Measurements from ENCODE around the gene STAMBP.
"Not testable (repeated sequence)": the region's sequence is repeated elsewhere in the genome, so short reads cannot be mapped to it uniquely, and the experiment has no call there.

STAMBP gene

DNA sequence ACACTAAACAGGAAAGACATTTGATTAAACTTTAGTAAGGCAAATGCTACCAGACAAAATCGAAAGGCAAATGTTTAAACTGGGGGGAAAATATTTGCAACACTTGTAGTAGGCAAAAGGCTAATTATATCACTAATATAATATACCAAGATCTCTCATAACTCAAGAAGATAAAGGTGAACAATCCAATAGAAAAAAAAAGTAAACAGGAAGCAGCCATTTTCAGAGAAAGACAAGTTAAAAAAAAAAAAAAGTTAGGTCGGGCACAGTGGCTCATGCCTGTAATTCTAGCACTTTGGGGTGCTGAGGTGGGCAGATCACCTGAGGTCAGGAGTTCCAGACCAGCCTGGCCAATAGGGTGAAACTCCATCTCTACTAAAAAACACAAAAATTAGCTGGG is 59.6 kb downstream of the STAMBP start:
- no peak for DNase-seq

DNA sequence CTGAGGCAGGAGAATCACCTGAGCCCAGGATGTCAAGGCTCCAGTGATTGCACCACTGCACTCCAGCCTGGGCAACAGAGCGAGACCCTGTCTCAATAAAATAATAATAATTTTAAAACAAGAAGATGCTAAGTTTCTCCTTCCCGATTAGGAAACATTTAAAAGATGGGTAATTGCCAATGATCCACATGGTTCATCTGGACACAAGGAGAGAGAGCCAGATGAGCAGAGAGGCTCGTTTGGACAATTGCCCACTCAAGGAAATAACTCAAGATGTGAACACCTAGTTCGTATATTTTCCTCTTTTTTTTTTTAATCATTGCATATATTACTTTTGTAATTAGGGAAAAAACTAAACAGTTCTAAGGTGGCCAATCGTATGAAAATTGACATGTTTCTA is 60.4 kb downstream of the STAMBP start:
- DNase-seq: no peak

DNA sequence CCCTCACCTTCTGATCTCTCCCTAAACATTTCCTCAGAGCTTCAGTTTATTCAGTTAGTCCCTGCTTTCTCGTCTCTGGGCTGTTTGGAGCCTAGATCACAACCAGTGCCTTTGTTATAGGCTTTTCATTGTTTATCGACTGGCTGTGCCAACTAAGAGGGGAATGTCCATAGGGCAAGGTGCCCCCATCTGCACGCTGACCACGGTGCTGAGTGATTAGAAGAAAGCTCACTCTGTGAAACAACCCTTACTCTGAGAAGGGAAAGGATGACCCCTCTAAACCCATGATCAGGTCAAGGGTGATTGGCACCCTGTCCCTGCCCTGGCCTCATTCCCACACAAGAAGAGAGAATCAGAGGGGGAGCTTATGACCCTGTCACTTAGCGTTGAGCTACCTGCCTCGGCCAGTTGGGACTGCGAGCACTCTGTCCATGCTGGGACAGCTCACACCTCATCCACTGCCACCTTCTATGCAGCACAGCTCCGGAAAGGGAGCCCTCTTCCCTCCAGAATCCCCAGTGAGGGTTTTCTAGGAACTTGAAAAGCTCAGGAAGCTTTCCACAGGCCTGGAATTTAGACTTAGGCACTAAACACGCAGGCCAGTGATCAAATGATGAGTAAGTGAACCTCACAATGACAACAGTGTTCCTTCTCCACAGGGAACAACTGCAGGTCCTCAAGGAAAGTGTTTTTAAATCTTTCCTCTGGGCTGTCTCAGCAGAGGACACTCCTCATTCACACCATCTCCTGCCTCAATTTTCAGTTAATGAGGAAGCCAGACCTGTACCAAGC is 61.7 kb downstream of the STAMBP start:
- no peak for DNase-seq

DNA sequence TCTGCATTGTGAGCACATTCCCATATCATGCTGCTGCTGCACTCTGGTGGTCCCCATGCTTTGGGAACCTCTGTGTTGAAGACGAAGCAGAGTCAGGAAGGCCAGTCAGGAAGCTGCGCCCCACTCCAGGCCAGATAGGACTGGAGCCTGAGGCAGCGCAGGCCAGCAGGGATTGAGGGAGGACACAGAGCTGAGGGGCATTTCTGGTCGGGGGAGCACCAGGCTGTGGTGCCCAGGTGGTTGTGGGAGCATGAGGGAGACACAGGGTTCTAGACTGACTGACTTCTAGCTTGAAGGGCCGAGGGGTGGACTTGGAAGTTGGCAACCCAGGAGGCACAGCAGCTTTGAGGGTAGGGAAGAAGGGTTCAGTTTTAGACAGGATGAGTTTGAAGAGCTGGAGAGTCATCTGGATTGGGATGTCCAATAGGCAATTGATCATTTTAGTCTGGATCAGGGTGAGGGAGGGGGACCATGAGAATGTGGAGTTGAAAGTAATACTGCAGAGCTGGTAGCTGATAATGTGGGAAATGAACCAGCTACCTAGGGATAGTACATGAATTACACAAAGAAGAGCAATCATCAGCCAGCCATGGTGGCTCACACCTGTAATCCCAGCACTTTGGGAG is 62.6 kb downstream of the STAMBP start:
- DNase-seq: no peak

DNA sequence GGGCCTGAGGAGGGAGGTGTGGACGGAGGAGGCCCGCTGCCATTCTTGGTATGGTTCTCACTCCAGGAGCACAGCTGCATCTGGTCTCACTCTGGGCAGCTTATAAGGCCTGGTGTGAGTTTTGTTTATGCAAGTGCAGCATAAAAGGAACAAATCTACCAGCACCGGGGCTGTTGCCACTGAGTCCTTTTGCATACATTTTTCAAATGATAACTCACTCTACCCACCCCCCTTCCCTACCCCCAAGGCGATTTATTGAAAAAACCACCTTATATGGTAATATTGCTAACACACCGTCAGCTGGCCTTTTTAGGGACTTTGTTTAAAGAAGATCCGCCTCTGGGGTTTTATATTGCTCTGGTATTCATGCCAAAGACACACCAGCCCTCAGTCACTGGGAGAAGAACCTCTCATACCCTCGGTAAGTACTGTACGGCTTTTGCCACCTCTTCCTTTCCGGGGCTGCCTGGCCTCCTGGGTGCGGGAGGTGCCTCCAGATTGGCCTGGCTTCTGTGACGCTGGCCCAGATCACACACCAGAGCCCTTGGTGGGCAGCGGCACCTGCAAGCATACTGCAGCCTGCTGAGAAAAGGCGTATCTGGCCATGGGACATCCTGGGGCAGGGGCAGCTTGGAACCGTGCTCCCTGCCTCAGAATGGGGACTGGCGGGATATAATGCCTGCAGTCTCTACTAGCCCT is 64.0 kb downstream of the STAMBP start, which contains the start of gene ACTG2:
Gene ACTG2 (plus strand): TSS at position 378 of the 699 bp plus-strand sequence. CDS start 8,304 bp downstream, outside the sequence.
- no peak for DNase-seq

DNA sequence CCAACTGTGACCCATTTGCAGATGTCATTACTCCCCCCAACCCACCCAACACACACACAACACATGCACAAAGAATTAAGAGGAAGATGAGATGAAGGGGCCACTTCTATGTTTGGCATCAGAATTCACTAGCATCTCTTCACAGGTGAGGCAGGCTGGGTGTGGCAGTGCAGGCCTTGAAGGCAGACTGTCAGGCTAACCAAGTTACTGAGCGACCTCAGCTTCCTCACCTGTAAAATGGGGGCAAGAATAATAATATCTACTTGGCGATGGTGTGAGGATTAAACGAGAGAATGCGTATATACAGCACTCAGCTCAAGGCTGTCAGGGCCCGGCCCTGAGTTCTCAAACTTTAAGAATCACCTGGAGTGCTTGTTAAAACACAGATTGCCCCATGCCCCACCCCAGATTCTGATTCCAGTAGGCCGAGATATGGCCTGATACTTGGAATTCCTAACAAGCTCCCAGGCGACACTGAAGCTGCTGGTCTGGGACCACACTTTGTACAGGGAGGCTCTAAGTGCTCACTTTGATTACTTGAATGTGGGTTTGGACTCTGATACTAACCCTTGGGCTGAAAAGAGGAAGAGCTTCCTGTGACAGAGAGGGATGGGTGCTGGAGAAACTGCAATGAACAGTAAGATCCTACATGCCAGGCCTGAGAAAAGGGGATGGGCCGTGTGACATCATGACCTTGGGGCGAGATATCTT is 65.2 kb downstream of the STAMBP start:
- no peak for DNase-seq

DNA sequence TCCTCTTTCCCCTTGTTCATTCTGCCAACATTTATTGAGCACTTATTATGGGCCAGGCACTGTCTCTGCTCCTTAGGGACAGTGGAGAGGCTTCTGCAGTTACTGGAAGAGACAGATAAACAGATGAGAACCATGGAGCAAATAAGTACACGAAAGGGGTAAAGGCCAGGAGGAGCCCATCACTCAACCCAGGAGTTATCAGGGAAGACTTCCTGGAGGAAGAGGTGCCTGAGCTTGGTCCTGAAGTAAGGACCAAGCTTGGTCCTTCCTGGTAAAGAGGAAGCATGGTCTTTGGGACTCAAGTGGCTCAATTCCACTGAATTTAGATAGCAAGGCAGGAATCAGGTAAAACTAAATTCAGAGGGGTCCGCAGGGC is 65.7 kb downstream of the STAMBP start:
- DNase-seq: no peak

DNA sequence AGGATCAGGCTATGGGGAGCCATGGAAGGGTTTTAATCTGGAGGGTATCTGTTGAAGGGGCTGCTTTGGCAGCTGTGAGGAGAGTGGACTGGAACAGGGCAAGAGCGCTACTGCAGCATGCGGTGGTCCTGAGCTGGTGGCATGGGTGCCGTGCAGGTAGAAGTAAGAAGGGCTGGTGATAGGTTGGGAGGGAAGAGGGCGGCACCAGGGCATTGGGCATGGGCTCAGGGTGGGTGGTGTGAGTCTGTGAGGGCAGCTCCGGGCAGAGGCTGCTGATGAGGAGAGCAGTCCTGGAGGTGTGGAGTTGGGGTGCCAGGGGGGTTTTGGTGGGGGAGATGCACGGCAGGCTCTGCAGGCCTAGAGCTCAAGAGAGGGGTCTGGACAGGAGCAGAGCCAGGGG is 66.1 kb downstream of the STAMBP start:
- no peak for DNase-seq

DNA sequence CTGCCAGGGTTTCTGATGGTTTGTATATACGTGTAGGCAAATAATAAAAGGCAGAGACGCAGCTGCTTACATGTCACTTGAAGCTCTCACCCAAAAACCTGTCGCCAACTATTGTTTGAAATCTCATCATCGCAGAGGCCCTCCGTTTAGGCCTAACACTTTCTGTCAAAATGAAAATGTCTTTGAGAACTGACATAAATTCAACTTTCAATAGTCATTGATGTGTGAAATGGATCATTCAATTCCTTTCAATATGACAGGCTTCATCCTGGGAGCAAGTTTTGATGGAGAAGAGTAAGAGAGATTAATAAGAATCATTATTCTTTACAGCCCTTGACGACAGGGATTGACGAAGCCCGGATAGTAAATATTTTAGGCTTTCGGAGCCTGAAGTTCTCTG is 66.7 kb downstream of the STAMBP start:
- DNase-seq: no peak

DNA sequence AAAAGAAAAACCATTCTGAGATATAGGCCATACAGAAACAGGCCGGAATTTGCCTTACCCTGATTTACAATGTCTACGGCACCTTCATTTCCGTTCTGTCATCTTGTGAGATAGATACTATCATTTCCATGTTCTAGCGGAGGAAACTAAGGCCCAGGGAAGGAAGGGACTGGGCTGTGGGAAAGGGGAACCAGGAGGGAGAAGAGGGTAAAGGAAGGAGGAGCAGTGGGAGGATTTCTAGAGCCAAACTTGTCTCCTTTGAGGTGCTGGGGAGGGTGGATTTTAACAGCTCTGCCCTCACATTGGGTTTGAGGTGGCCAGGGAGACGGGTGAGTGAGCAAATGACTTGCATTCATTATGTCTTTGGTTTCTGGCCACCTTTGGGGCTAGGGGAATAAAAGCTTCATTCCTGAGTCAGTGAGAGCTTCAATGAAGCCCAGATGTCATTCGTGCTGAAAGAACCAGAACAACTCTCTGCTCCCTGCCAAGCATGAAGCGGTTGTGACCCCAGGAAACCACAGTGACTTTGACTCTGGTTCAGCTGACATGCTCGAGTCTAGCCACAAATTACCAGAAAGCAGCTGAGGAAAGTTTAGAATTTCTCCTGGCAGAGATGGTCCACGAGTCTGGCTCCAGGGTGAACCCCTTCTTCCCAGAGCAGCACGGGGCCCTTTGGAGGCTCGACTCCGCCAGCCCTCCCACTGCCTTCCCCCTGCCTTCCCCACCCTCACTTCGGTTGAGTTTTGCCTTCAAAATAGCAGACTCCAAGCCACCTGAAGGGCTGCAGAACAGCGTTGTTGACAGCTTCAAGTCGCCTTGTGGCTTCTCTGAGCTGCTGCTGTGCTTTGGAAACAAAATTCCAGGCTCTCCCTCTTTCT is 67.8 kb downstream of the STAMBP start:
- DNase-seq: peak; percentile 62

DNA sequence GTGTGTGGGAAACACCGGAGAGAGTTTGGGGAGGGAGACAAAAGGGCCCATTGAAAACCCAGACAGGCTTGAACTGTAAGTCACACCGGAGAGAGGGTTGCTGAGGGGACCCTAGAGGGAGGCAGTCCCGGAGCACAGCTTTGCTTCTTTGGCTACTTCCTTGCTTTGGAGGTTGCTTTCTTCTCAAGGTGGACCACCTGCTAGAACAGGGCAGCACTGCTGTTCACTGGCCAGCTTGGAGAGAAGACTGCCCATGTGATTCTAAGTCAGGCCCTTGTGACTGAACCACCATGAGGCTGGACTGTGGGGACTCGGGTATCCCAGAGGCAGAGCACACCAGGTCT is 68.5 kb downstream of the STAMBP start:
- no peak for DNase-seq

DNA sequence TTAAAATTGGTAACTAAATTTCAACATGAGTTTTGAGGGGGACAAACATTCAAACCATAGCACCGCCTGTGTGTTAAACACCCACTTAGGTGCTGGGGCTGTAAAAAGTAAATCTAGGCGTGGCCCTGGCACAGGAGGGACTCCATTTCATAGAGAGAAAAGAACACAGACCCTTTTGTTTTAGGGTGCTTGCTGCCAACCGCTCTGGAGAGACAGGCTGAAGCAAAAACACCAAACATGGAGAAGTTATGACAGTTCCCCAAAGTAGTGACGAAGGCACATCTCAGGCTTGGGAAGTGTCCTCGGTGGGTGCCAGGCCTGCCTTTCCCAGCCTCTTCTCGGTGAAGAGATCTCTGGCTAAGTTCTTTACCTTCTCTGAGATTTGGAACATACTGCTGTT is 69.2 kb downstream of the STAMBP start:
- no peak for DNase-seq

DNA sequence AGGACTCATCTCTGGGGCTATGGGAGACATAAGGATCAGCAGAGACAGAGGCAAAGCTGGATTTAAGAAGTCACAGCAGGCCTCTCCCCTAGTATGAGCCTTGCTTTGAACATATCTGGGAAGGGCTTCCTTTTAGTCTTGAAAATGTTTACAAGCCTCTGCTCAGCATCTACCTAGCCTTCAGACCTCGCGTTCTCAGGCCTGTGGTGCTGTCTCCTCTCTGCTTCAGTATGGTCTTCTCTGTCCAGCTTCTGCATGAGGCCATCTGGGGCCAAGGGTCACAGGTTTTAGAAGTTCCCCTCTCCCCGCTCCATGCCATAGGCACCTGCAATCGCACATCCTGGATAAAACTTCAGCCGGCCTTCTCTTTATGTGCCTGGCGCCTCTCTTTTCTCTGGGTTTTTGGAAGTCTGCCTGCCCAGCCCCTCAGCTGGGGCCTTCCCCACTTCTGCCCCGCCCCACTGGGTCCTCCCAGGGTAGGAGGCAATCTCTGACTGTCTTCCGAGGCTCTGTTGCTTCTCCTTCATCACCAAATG is 71.1 kb downstream of the STAMBP start:
- no peak for DNase-seq

DNA sequence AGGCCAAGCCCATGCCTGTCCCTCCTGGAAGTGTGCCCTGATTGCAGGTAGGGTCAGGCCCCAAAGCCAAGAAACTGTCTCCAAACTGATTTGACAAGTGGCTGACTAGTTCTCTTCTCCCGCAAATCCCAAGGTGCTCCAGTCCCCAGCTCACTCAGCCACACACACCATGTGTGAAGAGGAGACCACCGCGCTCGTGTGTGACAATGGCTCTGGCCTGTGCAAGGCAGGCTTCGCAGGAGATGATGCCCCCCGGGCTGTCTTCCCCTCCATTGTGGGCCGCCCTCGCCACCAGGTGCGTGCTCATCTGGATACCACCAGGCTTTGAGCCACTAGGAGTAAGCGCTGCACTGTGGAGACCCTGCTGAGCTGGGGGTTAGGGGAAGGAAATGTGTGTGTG is 72.4 kb downstream of the STAMBP start:
- no peak for DNase-seq

DNA sequence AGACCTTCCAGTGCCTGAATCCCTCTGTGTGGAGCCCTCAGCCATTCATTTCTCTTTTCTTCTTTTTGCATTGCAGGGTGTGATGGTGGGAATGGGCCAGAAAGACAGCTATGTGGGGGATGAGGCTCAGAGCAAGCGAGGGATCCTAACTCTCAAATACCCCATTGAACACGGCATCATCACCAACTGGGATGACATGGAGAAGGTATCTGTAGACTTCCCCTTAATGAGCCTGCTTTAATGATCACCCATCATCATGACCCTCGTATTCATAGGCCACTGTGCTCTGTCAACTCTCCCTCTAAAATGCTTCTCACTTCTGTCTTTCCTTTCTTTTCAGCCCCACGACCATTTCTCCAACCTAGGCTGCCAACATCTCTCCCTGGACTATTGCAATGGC is 73.5 kb downstream of the STAMBP start:
- DNase-seq: no peak

DNA sequence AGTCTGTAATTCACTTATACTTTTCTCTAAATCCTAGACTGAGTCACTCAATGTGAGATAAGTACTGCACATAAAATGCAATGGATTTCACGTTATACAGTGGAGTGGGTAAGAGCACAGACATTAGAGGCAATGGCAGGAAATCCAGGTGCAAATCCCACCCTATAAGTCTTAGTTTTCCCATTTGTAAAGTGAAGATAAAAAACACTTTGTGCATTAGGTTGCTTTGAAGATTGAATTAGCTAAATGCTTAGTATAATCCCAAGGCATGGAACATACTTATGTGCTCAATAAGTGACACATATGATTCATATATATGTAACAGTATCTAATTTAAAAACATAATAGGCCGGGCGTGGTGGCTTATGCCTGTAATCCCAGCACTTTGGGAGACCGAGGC is 74.6 kb downstream of the STAMBP start:
- DNase-seq: no peak

DNA sequence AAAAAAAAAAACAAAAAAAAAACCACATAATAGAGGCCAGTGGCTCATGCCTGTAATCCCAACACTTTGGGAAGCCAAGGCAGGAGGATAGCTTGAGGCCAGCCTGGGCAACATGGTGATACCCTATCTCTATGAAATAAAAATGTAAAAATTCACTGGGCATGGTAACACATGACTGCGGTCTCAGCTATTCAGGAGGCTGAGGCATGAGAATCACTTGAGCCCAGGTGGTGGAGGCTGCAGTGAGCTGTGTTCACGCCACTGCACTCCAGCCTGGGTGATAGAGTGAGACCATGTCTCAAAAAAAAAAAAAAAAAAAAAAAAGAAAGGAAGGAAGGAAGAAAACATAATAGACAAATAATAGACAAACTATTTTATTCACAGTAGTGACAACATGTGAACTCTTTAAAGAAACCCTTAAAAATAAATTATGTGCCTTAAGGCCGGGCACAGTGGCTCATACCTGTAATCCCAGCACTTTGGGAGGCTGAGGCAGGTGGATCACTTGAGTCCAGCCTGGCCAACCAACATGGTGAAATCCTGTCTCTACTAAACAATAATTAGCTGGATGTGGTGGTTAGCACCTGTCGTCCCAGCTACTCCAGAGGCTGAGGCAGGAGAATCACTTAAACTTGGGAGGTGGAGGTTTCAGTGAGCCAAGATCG is 75.3 kb downstream of the STAMBP start:
- not testable (repeated sequence) for DNase-seq

DNA sequence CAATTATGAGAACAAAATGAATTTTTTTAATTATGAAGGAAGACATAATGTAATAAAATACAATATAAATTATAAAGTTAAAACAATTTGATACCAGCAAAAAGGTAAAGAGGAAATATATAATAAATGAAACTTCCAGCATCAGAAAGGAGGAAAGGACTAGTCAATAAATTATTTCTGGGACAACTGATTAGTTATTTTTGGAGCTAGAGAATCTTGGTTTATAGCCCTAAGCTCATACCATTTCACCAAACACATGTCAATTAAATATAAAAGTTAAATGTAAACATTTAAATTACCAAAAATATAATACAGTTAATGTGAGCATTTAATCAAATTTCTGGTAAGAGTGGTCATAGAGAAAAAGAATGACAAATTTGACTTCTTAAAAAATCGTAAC is 76.2 kb downstream of the STAMBP start:
- no peak for DNase-seq

DNA sequence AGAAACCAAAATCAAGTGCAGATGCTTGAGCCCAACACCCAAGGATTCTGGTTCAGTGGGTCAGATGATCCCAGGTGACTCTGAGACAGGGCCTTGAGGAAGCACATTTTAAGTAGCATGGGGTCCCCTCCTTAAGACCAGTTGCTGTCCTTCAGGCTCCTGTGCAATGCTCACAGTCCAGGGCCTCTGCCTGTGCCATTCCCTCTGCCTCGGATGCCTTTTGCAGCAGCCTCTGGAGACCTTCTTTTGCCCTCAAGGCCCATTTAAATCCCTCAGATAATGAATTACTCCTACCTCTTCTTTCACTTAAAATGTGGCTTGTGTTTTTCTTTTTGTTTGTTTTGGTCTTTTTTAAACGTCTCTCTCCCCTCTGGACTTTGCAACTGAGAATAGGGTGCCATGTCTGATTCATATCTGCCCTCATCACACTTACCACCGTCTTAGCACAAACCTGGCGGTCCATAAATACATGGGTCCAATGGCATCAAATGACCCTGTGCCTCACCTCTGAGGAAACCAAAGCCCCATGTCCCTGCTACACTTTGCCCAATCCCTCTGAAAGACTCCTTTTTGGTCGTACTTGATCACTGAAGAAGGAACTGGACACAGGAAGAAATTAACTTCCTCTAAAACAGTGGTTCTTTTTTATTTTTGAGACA is 78.2 kb downstream of the STAMBP start:
- DNase-seq: no peak

DNA sequence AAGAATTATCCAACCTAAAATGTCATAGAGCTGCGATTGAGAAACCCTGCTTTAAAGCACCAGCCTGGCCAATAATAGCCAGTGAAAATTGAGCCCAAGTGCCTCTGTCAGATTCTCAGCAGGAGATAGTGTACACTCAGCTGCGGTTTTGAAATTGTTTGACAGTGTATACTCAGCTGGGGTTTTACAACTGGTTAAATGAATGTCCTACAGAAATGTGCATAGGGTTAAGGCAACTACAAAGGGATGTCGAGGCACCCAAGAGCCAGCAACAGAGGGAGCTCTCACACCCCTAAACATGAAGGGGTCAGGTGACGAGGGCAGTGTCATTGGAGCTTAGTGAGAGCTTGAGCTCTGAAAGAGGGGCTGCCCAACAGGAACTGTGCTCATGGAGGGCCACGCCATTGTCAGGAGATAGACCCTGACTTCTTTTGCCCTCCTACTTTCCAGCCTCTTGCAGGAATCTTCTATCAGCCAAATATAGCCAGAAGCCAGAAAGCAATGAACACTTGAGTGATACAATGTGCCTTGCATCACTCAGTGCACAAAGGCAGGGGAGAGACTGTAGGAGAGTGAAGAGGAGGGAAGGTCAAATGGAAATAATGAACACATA is 79.2 kb downstream of the STAMBP start:
- DNase-seq: no peak

Data from right hindlimb (tissue), 1 donor.